Choroid plexus epithelial cell (primary cell): ENCODE results near the gene TSR3.
A peak's percentile ranks its signal among the peaks of the same experiment; 100 is the strongest.

Experiments
- DNase-seq: peaks from one replicate; pipeline ENCODE4 v3.0.0-alpha.2; 2010; ENCODE audit warnings: low read depth
- H3K4me3 ChIP-seq: 2 replicates; pipeline ENCODE4 v1.5.1; 2011; ENCODE audit warnings: low read depth, mild to moderate bottlenecking, control low read depth, low read length, moderate library complexity
- CTCF ChIP-seq: conservative IDR thresholded peaks from 2 replicates; pipeline ENCODE4 v1.5.1; 2011; ENCODE audit warnings: low read depth, mild to moderate bottlenecking, control low read depth, inconsistent platforms, low read length, moderate library complexity

The TSR3 gene

GRCh38 chr16:1350691-1351090 lies 987 bp downstream of the TSR3 start:
- TF ChIP-seq CTCF, result no peak
- H3K4me3 ChIP-seq, result peak overlapping the region; percentile 89
- DNase-seq, result no peak

- no peak overlapping the region for H3K4me3 ChIP-seq
- TF ChIP-seq CTCF, result no peak
- no peak for DNase-seq
Observed at GRCh38 chr16:1349951-1350350, 1.7 kb downstream of the TSR3 start.

- no peak for DNase-seq
- TF ChIP-seq CTCF, result no peak
- no peak overlapping the region for H3K4me3 ChIP-seq
Observed at GRCh38 chr16:1349351-1349750, 2.3 kb downstream of the TSR3 start.

GRCh38 chr16:1348926-1349325 lies 2.8 kb downstream of the TSR3 start:
- DNase-seq, result no peak
- TF ChIP-seq CTCF, result no peak
- no peak overlapping the region for H3K4me3 ChIP-seq

GRCh38 chr16:1348441-1348840 lies 3.2 kb downstream of the TSR3 start:
- no peak overlapping the region for H3K4me3 ChIP-seq
- no peak for TF ChIP-seq CTCF
- no peak for DNase-seq

GRCh38 chr16:1347962-1348361 lies 3.7 kb downstream of the TSR3 start:
- no peak overlapping the region for H3K4me3 ChIP-seq
- no peak for DNase-seq
- TF ChIP-seq CTCF, result no peak

GRCh38 chr16:1347286-1347855 lies 4.3 kb downstream of the TSR3 start:
- H3K4me3 ChIP-seq, result no peak overlapping the region
- TF ChIP-seq CTCF, result no peak
- no peak for DNase-seq
